Jurkat, Clone E6-1 (cell line): ENCODE results near the gene TCEAL9.

ENCODE experiments used
- DNase-seq: peaks from one replicate; pipeline ENCODE4 v3.0.0-alpha.2; 2011; ENCODE audit warnings: low read depth, low spot score
- H3K4me3 ChIP-seq: 2 replicates; pipeline ENCODE4 v1.5.1; 2011; ENCODE audit warnings: mild to moderate bottlenecking, low read length, control low read depth, moderate library complexity

Gene TCEAL9

DNA sequence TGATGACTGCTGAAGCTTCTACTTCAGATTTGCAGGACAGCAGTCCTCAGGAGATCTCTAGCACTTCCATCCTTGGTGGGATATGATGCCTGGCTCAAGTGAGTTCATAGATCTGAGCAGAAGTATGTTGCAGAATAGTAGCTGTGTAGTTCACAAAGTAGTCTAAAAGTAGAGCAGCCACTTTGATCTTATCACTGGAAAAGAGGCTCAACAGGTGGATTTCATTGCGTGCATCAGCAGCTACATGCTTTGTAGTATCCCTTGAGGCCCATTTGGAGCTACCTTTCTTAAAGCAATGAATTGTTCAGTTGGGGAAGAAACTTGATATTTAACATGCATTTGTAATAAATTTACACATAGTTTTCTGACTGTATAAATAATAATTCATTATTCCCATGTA, 50.0 kb downstream of the TCEAL9 start:
- no peak overlapping the region for H3K4me3 ChIP-seq
- no peak for DNase-seq

DNA sequence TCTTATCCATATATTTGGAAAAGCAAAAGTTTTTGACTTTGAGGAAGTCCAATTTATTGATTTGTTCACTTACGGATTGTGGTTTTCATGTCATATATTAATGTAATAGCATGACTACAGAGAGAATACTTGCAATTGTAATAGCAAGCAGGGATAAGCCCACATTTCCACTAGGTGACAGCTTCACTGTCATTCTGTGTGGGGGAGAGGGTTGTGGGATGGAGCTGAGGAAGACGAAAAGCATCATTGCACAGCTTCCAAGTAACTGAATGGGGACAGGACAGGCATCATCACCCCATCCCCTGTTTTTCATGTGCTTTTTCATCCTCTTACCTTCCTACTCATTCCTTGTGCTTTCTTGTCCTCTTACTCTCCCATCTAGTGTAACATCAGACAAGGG, 51.5 kb downstream of the TCEAL9 start:
- H3K4me3 ChIP-seq = no peak overlapping the region
- DNase-seq = no peak
